ENCODE results near the gene BMPER. TPM values are rescaled to one million over a fixed set of nuclear protein-coding genes. Genes with fewer than 3 reads are reported as not detected.

The BMPER gene
- total RNA-seq, 1 donor from 2014 or later: 0.56 TPM

- H3K9me3 Mint-ChIP-seq (ENCODE audit: unreplicated experiment): no peaks in the 10 kb centered on the region
- no peaks in the 10 kb centered on the region for H3K27me3 Mint-ChIP-seq (ENCODE audit: unreplicated experiment)
- peaks cover 14% of the 10 kb centered on the region for H3K4me1 Mint-ChIP-seq (ENCODE audit: unreplicated experiment)
- no peak overlapping the region for H3K27ac Mint-ChIP-seq (ENCODE audit: unreplicated experiment)
- DNase-seq (ENCODE audit: extremely low spot score, unreplicated experiment): no peak
- H3K36me3 Mint-ChIP-seq (ENCODE audit: unreplicated experiment): no peaks in the 10 kb centered on the region
- no peak for TF ChIP-seq CTCF (IDR thresholded peaks at IDR 0.05)
- H3K4me3 Mint-ChIP-seq (ENCODE audit: unreplicated experiment): no peak overlapping the region
These were observed 159.3 kb downstream of the BMPER start for GRCh38 chr7:34064519-34065158.

GRCh38 chr7:34066411-34066810 lies 161.1 kb downstream of the BMPER start:
- no peak overlapping the region for H3K4me3 Mint-ChIP-seq (ENCODE audit: unreplicated experiment)
- no peaks in the 10 kb centered on the region for H3K27me3 Mint-ChIP-seq (ENCODE audit: unreplicated experiment)
- no peak for DNase-seq (ENCODE audit: extremely low spot score, unreplicated experiment)
- H3K36me3 Mint-ChIP-seq (ENCODE audit: unreplicated experiment): no peaks in the 10 kb centered on the region
- no peak for TF ChIP-seq CTCF (IDR thresholded peaks at IDR 0.05)
- H3K4me1 Mint-ChIP-seq (ENCODE audit: unreplicated experiment): peaks cover 28% of the 10 kb centered on the region
- H3K9me3 Mint-ChIP-seq (ENCODE audit: unreplicated experiment): no peaks in the 10 kb centered on the region
- no peak overlapping the region for H3K27ac Mint-ChIP-seq (ENCODE audit: unreplicated experiment)

GRCh38 chr7:34067005-34067778 lies 161.9 kb downstream of the BMPER start:
- H3K27me3 Mint-ChIP-seq (ENCODE audit: unreplicated experiment): no peaks in the 10 kb centered on the region
- DNase-seq (ENCODE audit: extremely low spot score, unreplicated experiment): no peak
- peaks cover 30% of the 10 kb centered on the region for H3K4me1 Mint-ChIP-seq (ENCODE audit: unreplicated experiment)
- no peaks in the 10 kb centered on the region for H3K9me3 Mint-ChIP-seq (ENCODE audit: unreplicated experiment)
- H3K4me3 Mint-ChIP-seq (ENCODE audit: unreplicated experiment): no peak overlapping the region
- no peak for TF ChIP-seq CTCF (IDR thresholded peaks at IDR 0.05)
- H3K27ac Mint-ChIP-seq (ENCODE audit: unreplicated experiment): no peak overlapping the region
- no peaks in the 10 kb centered on the region for H3K36me3 Mint-ChIP-seq (ENCODE audit: unreplicated experiment)

- DNase-seq (ENCODE audit: extremely low spot score, unreplicated experiment): no peak
- Mint-ChIP-seq H3K36me3 (ENCODE audit: unreplicated experiment) (no peaks in the 10 kb centered on the region), H3K27me3 (ENCODE audit: unreplicated experiment) (no peaks in the 10 kb centered on the region), H3K9me3 (ENCODE audit: unreplicated experiment) (no peaks in the 10 kb centered on the region), H3K4me3 (ENCODE audit: unreplicated experiment) (no peak overlapping the region), H3K27ac (ENCODE audit: unreplicated experiment) (no peak overlapping the region), H3K4me1 (ENCODE audit: unreplicated experiment) (peaks cover 30% of the 10 kb centered on the region)
- TF ChIP-seq CTCF (IDR thresholded peaks at IDR 0.05): no peak
These were observed 164.3 kb downstream of the BMPER start for GRCh38 chr7:34069676-34070075.

- Mint-ChIP-seq H3K9me3 (ENCODE audit: unreplicated experiment) (no peaks in the 10 kb centered on the region), H3K4me1 (ENCODE audit: unreplicated experiment) (peaks cover 30% of the 10 kb centered on the region), H3K36me3 (ENCODE audit: unreplicated experiment) (no peaks in the 10 kb centered on the region), H3K27me3 (ENCODE audit: unreplicated experiment) (no peaks in the 10 kb centered on the region), H3K4me3 (ENCODE audit: unreplicated experiment) (no peak overlapping the region), H3K27ac (ENCODE audit: unreplicated experiment) (no peak overlapping the region)
- DNase-seq (ENCODE audit: extremely low spot score, unreplicated experiment): no peak
- TF ChIP-seq CTCF (IDR thresholded peaks at IDR 0.05): no peak
These were observed 165.4 kb downstream of the BMPER start for GRCh38 chr7:34070511-34071323.
